Vagina (tissue), 2 donors: ENCODE results near the gene PCDHGC4. TPM values are rescaled to one million over a fixed set of nuclear protein-coding genes. Genes with fewer than 3 reads are reported as not detected.

ENCODE experiments used
- DNase-seq, 2 donors: peaks; one replicate each; pipeline ENCODE4 v3.0.0-alpha.2; 2017; ENCODE audit errors: extremely low spot score in 2 of 2
- H3K27ac ChIP-seq: fragments of 200-600 bp; sonication (generic); one replicate; pipeline ENCODE4 v1.5.1; 2019
- H3K27me3 ChIP-seq: fragments of 200-600 bp; sonication (generic); one replicate; pipeline ENCODE4 v1.5.1; 2019
- H3K36me3 ChIP-seq, 2 donors: fragments of 200-600 bp; sonication (generic); one replicate each; pipeline ENCODE4 v1.5.1; 2017 to 2019
- H3K4me1 ChIP-seq: fragments of 200-600 bp; sonication (generic); one replicate; pipeline ENCODE4 v1.5.1; 2019
- H3K4me3 ChIP-seq, 2 donors: fragments of 200-600 bp; sonication (generic); 1 replicate in 1 of 2; 2 replicates in 1 of 2; pipeline ENCODE4 v1.5.1; 2016 to 2019
- H3K9me3 ChIP-seq: fragments of 200-600 bp; sonication (generic); one replicate; pipeline ENCODE4 v1.5.1; 2019
- POLR2A ChIP-seq, 2 donors: fragments of 450-650 bp; IDR thresholded peaks; one replicate each; pipeline ENCODE4 v1.6.1; 2017; ENCODE audit warnings: antibody characterized with exemption in 2 of 2, mild to moderate bottlenecking in 2 of 2, moderate library complexity in 2 of 2
- POLR2AphosphoS5 ChIP-seq, 2 donors: sonication (generic); formaldehyde crosslinking; IDR thresholded peaks; one replicate each; pipeline ENCODE4 v1.9.0; 2017; ENCODE audit warnings: antibody characterized with exemption in 2 of 2, mild to moderate bottlenecking in 2 of 2, low read depth in 1 of 2; ENCODE audit not compliant: insufficient read depth in 1 of 2
- intact Hi-C: fragments of 100-400 bp; cut with DNase I; formaldehyde crosslinking; loops from one replicate; pipeline ENCODE4 v1.15.1; 2023
- total RNA-seq: library from RNA; depleted of rRNA; stranded (reverse); fragments of >200 nt; gene quantifications from one replicate; pipeline ENCODE4 v1.2.3, GENCODE V29; 2016
- TF ChIP-seq, protein P1 (sequence below), 3 experiments: fragments of 450-650 bp in 2 of 3; fragments of 200-600 bp in 1 of 3; sonication (generic) in 1 of 3; IDR thresholded peaks; one replicate each; pipeline ENCODE4 v1.5.1; 2017 to 2019; ENCODE audit warnings: antibody characterized with exemption in 3 of 3, mild to moderate bottlenecking in 2 of 3, moderate library complexity in 2 of 3

The PCDHGC4 gene
- total RNA-seq, 1 donor from 2014 or later, result 4.9 TPM

DNA sequence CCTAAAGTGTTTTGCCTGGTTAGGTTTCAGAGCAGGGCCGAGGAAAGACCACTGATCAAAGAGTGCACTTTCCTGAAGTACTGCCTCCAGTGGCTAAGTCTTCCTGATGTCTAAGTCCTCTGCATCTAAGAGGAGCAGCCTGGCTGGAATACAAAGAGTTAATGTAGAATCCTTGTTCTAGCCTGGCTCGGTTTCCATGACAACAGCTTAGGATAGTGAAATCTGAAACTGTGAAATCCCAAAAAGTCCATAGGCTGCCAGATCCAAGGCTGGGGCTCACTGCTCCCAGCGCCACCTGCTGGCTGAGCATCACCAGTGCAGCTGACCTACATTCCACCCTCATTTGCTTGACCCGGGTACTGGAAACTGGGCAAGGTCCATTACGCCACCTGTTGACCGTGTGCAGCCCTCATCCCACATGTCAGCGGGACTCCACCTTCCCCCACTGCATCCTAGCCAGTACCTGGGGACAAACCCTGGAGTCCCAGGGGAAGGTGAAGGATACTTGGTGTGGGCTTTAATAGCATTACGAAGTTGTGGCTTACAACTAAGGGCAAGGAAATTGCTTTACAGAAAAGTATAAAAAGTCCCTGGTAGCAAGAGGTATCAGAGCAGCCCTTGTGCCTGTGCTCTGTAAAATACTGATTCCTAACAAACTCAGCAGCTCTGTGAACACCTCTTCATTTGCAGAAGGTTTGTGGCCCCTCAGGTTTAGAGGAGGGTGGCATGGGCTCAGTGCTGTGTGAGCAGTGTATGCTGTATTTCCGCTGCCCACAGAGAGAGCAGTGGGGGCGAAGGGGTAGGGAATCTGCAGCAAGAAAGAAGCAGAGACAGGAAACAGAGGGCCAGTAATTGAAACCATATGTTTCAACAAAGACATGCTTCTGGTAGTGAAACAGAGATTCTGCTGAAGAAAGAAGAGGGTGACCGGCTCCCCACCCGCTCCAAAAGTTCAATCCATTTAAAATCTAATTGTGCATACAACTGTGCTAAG lies 40.1 kb downstream of the PCDHGC4 start:
- H3K36me3 ChIP-seq, result peaks cover 0 to 33% of the 10 kb centered on the region in 2 donors
- peak in 1 of 2 donors; percentile 96 for DNase-seq
- H3K27me3 ChIP-seq, result no peaks in the 10 kb centered on the region
- H3K9me3 ChIP-seq, result no peaks in the 10 kb centered on the region
- H3K4me3 ChIP-seq, result no peak overlapping the region
- TF ChIP-seq POLR2AphosphoS5 (IDR thresholded peaks at IDR 0.05; ENCODE audit: insufficient read depth in 1 of 2, low read depth in 1 of 2) (peak; percentile 86 to 87), POLR2A (IDR thresholded peaks at IDR 0.05) (no peak)
- TF ChIP-seq, protein P1, sequence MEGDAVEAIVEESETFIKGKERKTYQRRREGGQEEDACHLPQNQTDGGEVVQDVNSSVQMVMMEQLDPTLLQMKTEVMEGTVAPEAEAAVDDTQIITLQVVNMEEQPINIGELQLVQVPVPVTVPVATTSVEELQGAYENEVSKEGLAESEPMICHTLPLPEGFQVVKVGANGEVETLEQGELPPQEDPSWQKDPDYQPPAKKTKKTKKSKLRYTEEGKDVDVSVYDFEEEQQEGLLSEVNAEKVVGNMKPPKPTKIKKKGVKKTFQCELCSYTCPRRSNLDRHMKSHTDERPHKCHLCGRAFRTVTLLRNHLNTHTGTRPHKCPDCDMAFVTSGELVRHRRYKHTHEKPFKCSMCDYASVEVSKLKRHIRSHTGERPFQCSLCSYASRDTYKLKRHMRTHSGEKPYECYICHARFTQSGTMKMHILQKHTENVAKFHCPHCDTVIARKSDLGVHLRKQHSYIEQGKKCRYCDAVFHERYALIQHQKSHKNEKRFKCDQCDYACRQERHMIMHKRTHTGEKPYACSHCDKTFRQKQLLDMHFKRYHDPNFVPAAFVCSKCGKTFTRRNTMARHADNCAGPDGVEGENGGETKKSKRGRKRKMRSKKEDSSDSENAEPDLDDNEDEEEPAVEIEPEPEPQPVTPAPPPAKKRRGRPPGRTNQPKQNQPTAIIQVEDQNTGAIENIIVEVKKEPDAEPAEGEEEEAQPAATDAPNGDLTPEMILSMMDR (IDR thresholded peaks at IDR 0.05), result peak; percentile 93 to 99 (median 96)
- H3K27ac ChIP-seq, result peak overlapping the region; percentile 80
- intact Hi-C loops, result loop anchor here (5.0 to 10.0 kb wide), 2 partner anchors 37 to 110 kb away; partner anchors contain the start of genes PCDHGA10 and PCDHGB7
- H3K4me1 ChIP-seq, result peaks cover 72% of the 10 kb centered on the region

DNA sequence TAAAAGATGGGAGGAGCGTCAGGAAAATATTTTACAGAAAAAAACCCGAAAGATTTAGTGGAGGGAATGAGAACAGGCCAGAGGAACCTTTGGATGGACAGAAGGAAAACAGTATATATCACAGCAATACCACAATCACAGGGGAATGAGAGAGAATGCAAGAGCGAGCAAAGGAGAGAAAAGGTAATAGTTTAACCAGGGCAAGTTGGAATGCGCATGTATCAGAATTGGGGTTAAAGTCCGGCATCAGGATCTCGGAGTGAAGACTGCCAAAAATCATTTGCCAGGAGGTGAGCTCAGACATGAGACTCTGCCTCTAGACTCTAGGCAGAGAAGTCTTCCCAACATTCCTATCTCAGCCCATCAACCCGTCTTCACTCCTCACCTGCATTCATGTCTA lies 40.8 kb downstream of the PCDHGC4 start:
- Histone ChIP-seq H3K36me3 (peaks cover 0 to 33% of the 10 kb centered on the region in 2 donors), H3K27me3 (no peaks in the 10 kb centered on the region)
- intact Hi-C loops, result loop anchor here (2.0 to 10.0 kb wide), 3 partner anchors 37 to 111 kb away; partner anchors contain the start of genes PCDHGA10 and PCDHGB7

DNA sequence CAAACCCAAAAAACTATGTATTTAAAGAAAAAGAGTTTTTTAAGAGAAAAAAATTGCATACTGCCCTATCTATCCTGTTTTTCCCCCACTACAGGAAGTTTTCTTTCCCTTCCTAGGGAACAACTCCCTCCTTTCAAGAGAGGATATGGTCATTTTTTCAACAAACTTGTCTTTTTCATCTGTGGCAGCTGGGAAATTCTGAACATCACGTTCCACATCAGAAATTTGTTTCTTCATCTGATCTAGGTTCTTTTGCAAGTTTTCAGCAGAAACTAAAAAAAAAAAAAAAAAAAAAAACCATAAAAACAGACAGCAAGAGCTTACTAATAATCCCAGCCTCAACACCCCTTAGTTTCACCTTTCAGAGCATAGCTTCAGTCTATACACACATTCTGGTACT lies 42.6 kb downstream of the PCDHGC4 start:
- DNase-seq, result no peak
- peak overlapping the region; percentile 78 for H3K27ac ChIP-seq
- H3K4me3 ChIP-seq, result no peak overlapping the region
- peaks cover 0 to 33% of the 10 kb centered on the region in 2 donors for H3K36me3 ChIP-seq
- TF ChIP-seq POLR2AphosphoS5 (IDR thresholded peaks at IDR 0.05; ENCODE audit: insufficient read depth in 1 of 2, low read depth in 1 of 2) (no peak), POLR2A (IDR thresholded peaks at IDR 0.05) (no peak)
- TF ChIP-seq, protein P1 (IDR thresholded peaks at IDR 0.05), result no peak
- H3K9me3 ChIP-seq, result no peaks in the 10 kb centered on the region
- no peaks in the 10 kb centered on the region for H3K27me3 ChIP-seq
- intact Hi-C loops, result loop anchor here (2.0 to 10.0 kb wide), 3 partner anchors 35 to 113 kb away; partner anchors contain the start of genes PCDHGA10 and PCDHGB7
- peaks cover 51% of the 10 kb centered on the region for H3K4me1 ChIP-seq

More for the DNA sequence above, 40.8 kb downstream of the PCDHGC4 start:
- H3K9me3 ChIP-seq, result no peaks in the 10 kb centered on the region
- peaks cover 69% of the 10 kb centered on the region for H3K4me1 ChIP-seq
- TF ChIP-seq, protein P1 (IDR thresholded peaks at IDR 0.05), result no peak
- TF ChIP-seq POLR2A (IDR thresholded peaks at IDR 0.05) (no peak), POLR2AphosphoS5 (IDR thresholded peaks at IDR 0.05; ENCODE audit: insufficient read depth in 1 of 2, low read depth in 1 of 2) (no peak)
- H3K4me3 ChIP-seq, result no peak overlapping the region
- H3K27ac ChIP-seq, result peak overlapping the region; percentile 80
- DNase-seq, result no peak

DNA sequence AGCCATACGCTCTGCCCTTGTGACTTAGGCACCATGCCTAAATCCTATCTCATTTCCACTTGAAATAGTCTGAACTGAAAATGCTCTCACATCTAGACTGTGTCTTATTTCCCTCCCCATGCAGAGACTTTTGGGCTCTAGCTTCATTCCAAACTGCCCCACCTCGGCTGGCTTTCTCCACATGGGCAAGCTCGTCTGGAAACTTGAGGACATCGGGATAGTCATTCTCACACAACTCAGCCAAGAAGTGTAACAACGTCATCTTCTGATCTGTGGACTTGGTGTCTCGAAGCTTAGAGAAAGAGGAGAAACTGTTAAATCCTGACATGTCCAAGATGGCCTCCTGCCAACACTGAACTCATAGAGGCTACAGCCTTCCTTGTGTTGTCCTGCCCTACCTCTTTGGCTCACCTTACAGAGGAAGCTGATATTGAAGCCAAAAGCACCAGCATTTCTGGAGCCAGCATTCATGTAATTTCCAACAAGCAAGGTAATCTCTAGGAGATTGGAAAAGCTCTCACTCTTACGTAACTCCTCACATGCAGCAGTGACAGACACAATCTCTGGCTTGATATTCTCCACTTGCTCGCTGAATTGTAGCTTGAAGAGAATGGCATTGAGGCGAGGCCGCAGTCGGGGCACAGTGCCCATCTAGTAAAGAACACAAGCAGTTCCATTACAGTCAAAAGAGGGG lies 43.6 kb downstream of the PCDHGC4 start:
- H3K27ac ChIP-seq, result peak overlapping the region; percentile 78
- H3K4me1 ChIP-seq, result peaks cover 44% of the 10 kb centered on the region
- TF ChIP-seq, protein P1 (IDR thresholded peaks at IDR 0.05), result no peak
- TF ChIP-seq POLR2AphosphoS5 (IDR thresholded peaks at IDR 0.05; ENCODE audit: insufficient read depth in 1 of 2, low read depth in 1 of 2), result peak in 1 of 2 donors; percentile 37
- no peak for TF ChIP-seq POLR2A (IDR thresholded peaks at IDR 0.05)
- H3K36me3 ChIP-seq, result peaks cover 0 to 34% of the 10 kb centered on the region in 2 donors
- H3K27me3 ChIP-seq, result no peaks in the 10 kb centered on the region
- peak in 1 of 2 donors; percentile 55 for DNase-seq
- H3K9me3 ChIP-seq, result no peaks in the 10 kb centered on the region
- H3K4me3 ChIP-seq, result no peak overlapping the region
- intact Hi-C loops, result loop anchor here (5.0 to 10.0 kb wide), 2 partner anchors 34 to 114 kb away; partner anchors contain the start of genes PCDHGA10 and PCDHGB7
